T-cell (primary cell): ENCODE data around the gene WDR55. TPM values are rescaled to one million over a fixed set of nuclear protein-coding genes. Genes with fewer than 3 reads are reported as not detected.
"Not testable (repeated sequence)": the region's sequence is repeated elsewhere in the genome, so short reads cannot be mapped to it uniquely, and the experiment has no call there.

Source experiments
- ATAC-seq, 4 experiments: fragments of 200-7000 bp in 3 of 4; fragments of 150-1000 bp in 1 of 4; cut with Tn5 transposase; replicated peaks in 1 of 4; 1 replicate in 3 of 4; 2 replicates in 1 of 4; pipeline ENCODE4 v1.10.0; 2021; ENCODE audit warnings: moderate library complexity in 3 of 4, mild to moderate bottlenecking in 2 of 4, moderate number of reproducible peaks in 1 of 4
- CTCF ChIA-PET, 2 donors: fragments of 300-600 bp; sonication (Branson Sonifier 250); formaldehyde crosslinking; loops; one replicate each; lab custom pipeline; 2022; ENCODE audit warnings: antibody characterized with exemption in 2 of 2; lab: Charles Lee
- POLR2A ChIA-PET, 2 donors: fragments of 300-600 bp; sonication (Branson Sonifier 250); formaldehyde crosslinking; loops; one replicate each; lab custom pipeline; 2022; ENCODE audit warnings: antibody characterized with exemption in 2 of 2; lab: Charles Lee
- DNase-seq, 35 experiments: peaks; one replicate each; pipeline versions ENCODE4 v3.0.0 to v3.0.0-alpha.2; 2013 to 2023
- H3K27ac ChIP-seq: one replicate; pipeline ENCODE4 v1.5.1; 2013; ENCODE audit warnings: low read length
- H3K27me3 ChIP-seq, 2 experiments: replicated peaks in 1 of 2; 1 replicate in 1 of 2; 2 replicates in 1 of 2; pipeline versions ENCODE4 v1.6.1 to v1.7.0; 2013; ENCODE audit warnings: low read length in 1 of 2, mixed read lengths in 1 of 2; ENCODE audit not compliant: control insufficient read depth in 2 of 2, insufficient read depth in 2 of 2; ENCODE audit errors: extremely low read depth in 1 of 2
- H3K36me3 ChIP-seq, 2 donors: 1 replicate in 1 of 2; 2 replicates in 1 of 2; pipeline versions ENCODE4 v1.6.1 to v1.7.0; 2013; ENCODE audit warnings: low read length in 1 of 2; ENCODE audit not compliant: control insufficient read depth in 2 of 2, insufficient read depth in 1 of 2; ENCODE audit errors: extremely low read depth in 1 of 2
- H3K4me1 ChIP-seq, 2 experiments: 1 replicate in 1 of 2; 2 replicates in 1 of 2; pipeline versions ENCODE4 v1.6.1 to v1.7.0; 2013; ENCODE audit warnings: low read length in 2 of 2, mixed read lengths in 1 of 2; ENCODE audit not compliant: insufficient read depth in 2 of 2, control insufficient read depth in 1 of 2; ENCODE audit errors: extremely low read depth in 1 of 2
- H3K4me3 ChIP-seq, 2 donors: 1 replicate in 1 of 2; 2 replicates in 1 of 2; pipeline versions ENCODE4 v1.5.1 to v1.7.0; 2013; ENCODE audit warnings: mild to moderate bottlenecking in 2 of 2, low read length in 1 of 2, moderate library complexity in 1 of 2; ENCODE audit not compliant: control insufficient read depth in 1 of 2; ENCODE audit errors: extremely low read depth in 1 of 2
- H3K9me3 ChIP-seq: 2 replicates; pipeline ENCODE4 v1.7.0; 2013
- H3K27ac Mint-ChIP-seq, 2 donors: one replicate each; pipeline ENCODE4 v1.8.0; 2020 to 2021; ENCODE audit warnings: mild to moderate bottlenecking in 2 of 2, mixed read lengths in 2 of 2
- H3K27me3 Mint-ChIP-seq, 2 donors: one replicate each; pipeline ENCODE4 v1.8.0; 2021 to 2022; ENCODE audit warnings: mixed read lengths in 2 of 2
- H3K36me3 Mint-ChIP-seq: one replicate; pipeline ENCODE4 v1.8.0; 2021; ENCODE audit warnings: mixed read lengths
- H3K4me1 Mint-ChIP-seq, 3 donors: one replicate each; pipeline ENCODE4 v1.8.0; 2020 to 2022; ENCODE audit warnings: mixed read lengths in 3 of 3, mild to moderate bottlenecking in 1 of 3
- H3K4me3 Mint-ChIP-seq, 3 donors: one replicate each; pipeline ENCODE4 v1.8.0; 2020 to 2022; ENCODE audit warnings: mild to moderate bottlenecking in 3 of 3, mixed read lengths in 3 of 3, moderate library complexity in 3 of 3
- H3K9me3 Mint-ChIP-seq, 3 donors: one replicate each; pipeline ENCODE4 v1.8.0; 2020 to 2022; ENCODE audit warnings: mixed read lengths in 3 of 3
- WGBS: methylation state at CpG from one replicate; pipeline ENCODE4 v1.1.5; 2013; ENCODE audit warnings: missing lambda C conversion rate; ENCODE audit not compliant: insufficient coverage; 5-methylcytosine and 5-hydroxymethylcytosine counted together
- total RNA-seq, 35 experiments: library from RNA in 6 of 35; stranded (reverse) in 6 of 35; fragments of 120-200 nt in 1 of 35; gene quantifications; one replicate each; pipeline versions ENCODE4 v1.2.1 to v1.2.4 and lab custom pipeline; 2013 to 2026

The WDR55 gene
- total RNA-seq, 5 donors from 2014 or later (not counting 1 experiment from before 2014, with no cell fraction given) = 36.6 to 50.9 (median 42.9) TPM

- CTCF ChIA-PET = interaction anchor here (1.7 to 1.8 kb wide), 3 partner anchors 8 to 92 kb away, joined by 6 to 14 read pairs (median 11); partner anchors contain the start of genes EIF4EBP3 (in 2 of the 2), IK (in 1 of the 2) and NDUFA2 (in 1 of the 2)
- no peaks in the 10 kb centered on the region for H3K9me3 Mint-ChIP-seq
- H3K4me1 Mint-ChIP-seq = peaks cover 34 to 43% (median 38%) of the 10 kb centered on the region in 3 donors
- peak within 1 kb of the TSS; percentile 88 for H3K27ac ChIP-seq
- POLR2A ChIA-PET = interaction anchor here in 1 of 2 donors (0.6 to 1.9 kb wide), 3 partner anchors 8 to 70 kb away, joined by 5 to 6 read pairs (median 5); partner anchors contain the start of genes IK, NDUFA2 and ZMAT2
- peaks cover 10 to 22% of the 10 kb centered on the region in 2 donors for H3K36me3 ChIP-seq
- peaks cover 16% of the 10 kb centered on the region for H3K36me3 Mint-ChIP-seq
- no peaks in the 10 kb centered on the region for H3K27me3 Mint-ChIP-seq
- H3K9me3 ChIP-seq = no peaks in the 10 kb centered on the region
- under 1% methylated on average over 43 of the region's 63 CpGs for WGBS
- peaks cover 3 to 19% of the 10 kb centered on the region in 2 experiments for H3K4me1 ChIP-seq
- H3K4me3 ChIP-seq = peak within 1 kb of the TSS; percentile 70 to 90
- peak within 1 kb of the TSS; percentile 87 to 90 (median 88) for H3K4me3 Mint-ChIP-seq
- ATAC-seq = peak; percentile 97 to 100 (median 98)
- no peaks in the 10 kb centered on the region for H3K27me3 ChIP-seq
- peak; percentile 91 to 98 (median 96) for DNase-seq
- peak within 1 kb of the TSS; percentile 85 to 98 for H3K27ac Mint-ChIP-seq
Measured at GRCh38 chr5:140639148-140639981, 25.3 kb upstream of the WDR55 start, which contains the start of gene TMCO6. TSS of gene TMCO6 (plus strand) at chr5:140639451. CDS start at chr5:140639528, 77 bp downstream.

- Mint-ChIP-seq H3K4me3 (no peak overlapping the region), H3K36me3 (peaks cover 27% of the 10 kb centered on the region), H3K27me3 (no peaks in the 10 kb centered on the region), H3K9me3 (no peaks in the 10 kb centered on the region), H3K4me1 (peaks cover 49 to 51% (median 50%) of the 10 kb centered on the region in 3 donors), H3K27ac (no peak overlapping the region)
- ATAC-seq (no peak), DNase-seq (no peak)
- H3K27me3 ChIP-seq = no peaks in the 10 kb centered on the region
- no peaks in the 10 kb centered on the region for H3K9me3 ChIP-seq
- 89% methylated on average over 8 of the region's 8 CpGs for WGBS
- no peak overlapping the region for H3K4me3 ChIP-seq
- POLR2A ChIA-PET = interaction anchor here in 1 of 2 donors (0.5 to 0.6 kb wide), 2 partner anchors 70 to 1070 kb away, joined by 6 to 8 read pairs; no protein-coding TSS in a partner anchor
- peaks cover 7 to 26% of the 10 kb centered on the region in 2 experiments for H3K4me1 ChIP-seq
- CTCF ChIA-PET = no interaction called here
- H3K36me3 ChIP-seq = peaks cover 16 to 34% of the 10 kb centered on the region in 2 donors
- no peak overlapping the region for H3K27ac ChIP-seq
Measured at GRCh38 chr5:140641716-140642115, 23.0 kb upstream of the WDR55 start.

- 100% methylated on average over 3 of the region's 3 CpGs for WGBS
- H3K4me1 ChIP-seq = peaks cover 10 to 30% of the 10 kb centered on the region in 2 experiments
- no peaks in the 10 kb centered on the region for H3K27me3 Mint-ChIP-seq
- H3K36me3 Mint-ChIP-seq = peaks cover 28% of the 10 kb centered on the region
- CTCF ChIA-PET = interaction anchor here in 1 of 2 donors (0.8 to 1.6 kb wide), 2 partner anchors 95 to 270 kb away, joined by 3 to 4 read pairs; partner anchors contain the start of gene EIF4EBP3
- POLR2A ChIA-PET = no interaction called here
- no peaks in the 10 kb centered on the region for H3K27me3 ChIP-seq
- no peak overlapping the region for H3K4me3 Mint-ChIP-seq
- no peak overlapping the region for H3K27ac ChIP-seq
- no peaks in the 10 kb centered on the region for H3K9me3 ChIP-seq
- H3K36me3 ChIP-seq = peaks cover 16 to 34% of the 10 kb centered on the region in 2 donors
- DNase-seq (no peak), ATAC-seq (no peak)
- H3K4me1 Mint-ChIP-seq = peaks cover 54 to 58% (median 55%) of the 10 kb centered on the region in 3 donors
- peak overlapping the region in 1 of 2 donors; percentile 12 for H3K27ac Mint-ChIP-seq
- no peak overlapping the region for H3K4me3 ChIP-seq
- no peaks in the 10 kb centered on the region for H3K9me3 Mint-ChIP-seq
Measured at GRCh38 chr5:140642718-140643117, 22.0 kb upstream of the WDR55 start.

DNA sequence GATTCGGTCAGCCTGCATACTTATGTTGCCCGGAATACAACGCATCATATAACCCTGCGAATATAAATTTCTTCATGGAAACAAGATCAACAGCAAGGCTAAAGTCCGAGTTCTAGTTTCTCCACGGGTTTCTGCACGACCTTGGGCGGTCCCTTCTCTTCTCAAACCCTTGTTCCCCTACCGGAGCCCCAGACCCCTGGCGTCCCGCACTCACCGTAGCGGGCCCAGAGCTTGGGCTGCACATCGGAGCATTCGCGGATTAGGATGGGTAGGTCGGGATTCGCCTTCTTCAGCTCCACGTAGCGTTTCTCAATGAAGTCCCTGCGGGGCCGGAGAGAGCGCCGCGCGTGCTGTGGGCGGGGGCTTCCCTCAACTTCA lies 17.7 kb upstream of the WDR55 start:
- Histone ChIP-seq H3K4me1 (peaks cover 12 to 32% of the 10 kb centered on the region in 2 experiments), H3K9me3 (no peaks in the 10 kb centered on the region), H3K27me3 (no peaks in the 10 kb centered on the region), H3K27ac (peak overlapping the region; percentile 88), H3K36me3 (peaks cover 16 to 59% of the 10 kb centered on the region in 2 donors), H3K4me3 (peak overlapping the region; percentile 87 to 97)
- Mint-ChIP-seq H3K4me1 (peaks cover 51 to 59% (median 54%) of the 10 kb centered on the region in 3 donors), H3K27ac (peak overlapping the region; percentile 97 to 99), H3K4me3 (peak overlapping the region; percentile 90 to 99 (median 98)), H3K27me3 (no peaks in the 10 kb centered on the region), H3K36me3 (peaks cover 46% of the 10 kb centered on the region), H3K9me3 (no peaks in the 10 kb centered on the region)
- no peak for ATAC-seq
- WGBS = 1% methylated on average over 24 of the region's 27 CpGs
- ChIA-PET POLR2A (interaction anchor here (0.7 to 2.4 kb wide), 18 partner anchors 8 to 246 kb away, joined by 3 to 16 read pairs (median 5); partner anchors contain the start of genes EIF4EBP3 (in 2 of the 2), ANKHD1 (in 1 of the 2), APBB3 (in 1 of the 2) and CD14 (in 1 of the 2)), CTCF (interaction anchor here in 1 of 2 donors (0.5 to 2.0 kb wide), 8 partner anchors 8 to 1398 kb away, joined by 3 to 14 read pairs (median 4); partner anchors contain the start of genes EIF4EBP3, HARS1, HARS2 and TMCO6)
- no peak for DNase-seq

- H3K4me3 Mint-ChIP-seq = no peak overlapping the region
- DNase-seq (no peak), ATAC-seq (no peak)
- H3K27me3 Mint-ChIP-seq = no peaks in the 10 kb centered on the region
- Histone ChIP-seq H3K27me3 (no peaks in the 10 kb centered on the region), H3K4me3 (no peak overlapping the region), H3K4me1 (peaks cover 0 to 5% of the 10 kb centered on the region in 2 experiments), H3K27ac (no peak overlapping the region), H3K36me3 (peaks cover 26 to 92% of the 10 kb centered on the region in 2 donors), H3K9me3 (no peaks in the 10 kb centered on the region)
- ChIA-PET CTCF (no interaction called here), POLR2A (interaction anchor here (1.0 kb wide), 2 partner anchors 11 kb away, joined by 3 read pairs; partner anchors contain the start of genes IK (in 2 of the 2) and NDUFA2 (in 2 of the 2))
- H3K4me1 Mint-ChIP-seq = peaks cover 0 to 5% (median 2%) of the 10 kb centered on the region in 3 donors
- 98% methylated on average over 14 of the region's 17 CpGs for WGBS
- H3K36me3 Mint-ChIP-seq = peaks cover 73% of the 10 kb centered on the region
- no peaks in the 10 kb centered on the region for H3K9me3 Mint-ChIP-seq
- H3K27ac Mint-ChIP-seq = peak overlapping the region in 1 of 2 donors; percentile 43
Measured at GRCh38 chr5:140658870-140659269, 5.8 kb upstream of the WDR55 start.

GRCh38 chr5:140660371-140660770 lies 4.3 kb upstream of the WDR55 start:
- H3K27me3 ChIP-seq, CTCF ChIA-PET, H3K27ac Mint-ChIP-seq, ATAC-seq, H3K27me3 Mint-ChIP-seq, H3K4me3 ChIP-seq, H3K4me3 Mint-ChIP-seq, DNase-seq, POLR2A ChIA-PET, H3K9me3 Mint-ChIP-seq, H3K9me3 ChIP-seq, H3K27ac ChIP-seq: not testable (repeated sequence)
- peaks cover under 1 to 13% of the 10 kb centered on the region in 2 experiments for H3K4me1 ChIP-seq
- peaks cover 26 to 77% of the 10 kb centered on the region in 2 donors for H3K36me3 ChIP-seq
- WGBS = 100% methylated on average over 1 of the region's 6 CpGs
- H3K36me3 Mint-ChIP-seq = peaks cover 58% of the 10 kb centered on the region
- H3K4me1 Mint-ChIP-seq = peaks cover 8 to 12% (median 10%) of the 10 kb centered on the region in 3 donors
